Panc1 (cell line): ENCODE data around the gene HOXD9.

Source experiments
- CTCF ChIP-seq: fragments of 450-650 bp; IDR thresholded peaks from 2 replicates; pipeline ENCODE4 v1.5.1; 2017; ENCODE audit warnings: mild to moderate bottlenecking
- POLR2AphosphoS5 ChIP-seq: IDR thresholded peaks from 2 replicates; pipeline ENCODE4 v1.6.1; 2012; ENCODE audit warnings: mild to moderate bottlenecking, low read depth, low read length, moderate library complexity
- REST ChIP-seq, 2 experiments: IDR thresholded peaks; 2 replicates each; pipeline ENCODE4 v1.6.1; 2011 to 2012; ENCODE audit warnings: low read depth in 2 of 2, control low read depth in 1 of 2, low read length in 1 of 2, mild to moderate bottlenecking in 1 of 2, moderate library complexity in 1 of 2; ENCODE audit not compliant: insufficient read depth in 1 of 2
- SIN3A ChIP-seq: IDR thresholded peaks from 2 replicates; pipeline ENCODE4 v1.6.1; 2012; ENCODE audit warnings: low read depth, mild to moderate bottlenecking, low read length, moderate library complexity, borderline replicate concordance; ENCODE audit not compliant: insufficient read depth
- TCF7L2 ChIP-seq: IDR thresholded peaks from 2 replicates; pipeline ENCODE4 v1.6.1; 2011; ENCODE audit warnings: mild to moderate bottlenecking, low read depth, low read length, inconsistent platforms

GRCh38 chr2:176096243-176096985 is 26.1 kb upstream of the HOXD9 start:
- TF ChIP-seq POLR2AphosphoS5 (no peak), CTCF (no peak), TCF7L2 (no peak), SIN3A (no peak), REST (IDR thresholded peaks at IDR 0.05; ENCODE audit: insufficient read depth in 1 of 2, low read depth in 2 of 2, low read length in 1 of 2) (no peak)
